HT-29 (cell line): Measurements from ENCODE around the gene IKBKG. TPM values are rescaled to one million over a fixed set of nuclear protein-coding genes. Genes with fewer than 3 reads are reported as not detected.
"Not testable (repeated sequence)": the region's sequence is repeated elsewhere in the genome, so short reads cannot be mapped to it uniquely, and the experiment has no call there.

Experiments used
- DNase-seq: peaks from one replicate; pipeline ENCODE4 v3.0.0-alpha.2; 2015; ENCODE audit warnings: low spot score
- small RNA-seq: library from RNA; depleted of rRNA; stranded (forward); fragments of <200 nt; gene quantifications from one replicate; pipeline ENCODE3, GENCODE V24; 2014
- total RNA-seq: library from RNA; depleted of rRNA; stranded (reverse); fragments of >200 nt; shearing (Covaris generic); gene quantifications from 2 replicates; pipeline ENCODE4 v1.2.3, GENCODE V29; 2014; rRNA removed

IKBKG gene
- total RNA-seq, 1 experiment from 2014 or later = 51.1 TPM

GRCh38 chrX:154602766-154603437 lies 55.5 kb downstream of the IKBKG start:
- peak; percentile 0 for DNase-seq

- no peak for DNase-seq
Measured at GRCh38 chrX:154603438-154604430, 56.3 kb downstream of the IKBKG start.

- peak; percentile 0 for DNase-seq
Measured at GRCh38 chrX:154605566-154605965, 58.1 kb downstream of the IKBKG start.

- DNase-seq = peak; percentile 0
Measured at GRCh38 chrX:154607370-154607769, 60.0 kb downstream of the IKBKG start.

- peak; percentile 0 for DNase-seq
Measured at GRCh38 chrX:154607976-154608375, 60.6 kb downstream of the IKBKG start.

- DNase-seq = not testable (repeated sequence)
Measured at GRCh38 chrX:154608823-154609222, 61.4 kb downstream of the IKBKG start.

GRCh38 chrX:154611146-154611545 lies 63.7 kb downstream of the IKBKG start:
- peak; percentile 0 for DNase-seq

GRCh38 chrX:154613586-154613985 lies 66.2 kb downstream of the IKBKG start:
- not testable (repeated sequence) for DNase-seq

Small RNA genes within 50 kb of the gene (small RNA-seq; reads per million reads assigned to genes)
- not detected for gene AC244090.1

Other genes with a start within 250 kb of the IKBKG start
- gene FLNA, start 173.0 kb upstream of the IKBKG start, total RNA-seq = 482 and 516 TPM in 2 replicates
- 70.5 and 87.0 TPM in 2 replicates for gene EMD, start 168.3 kb upstream of the IKBKG start, total RNA-seq
- 4,676 and 4,679 TPM in 2 replicates for gene RPL10, start 149.2 kb upstream of the IKBKG start, total RNA-seq
- 114 and 118 TPM in 2 replicates for gene DNASE1L1, start 138.4 kb upstream of the IKBKG start, total RNA-seq
- 60.3 and 80.6 TPM in 2 replicates for gene TAFAZZIN, start 136.1 kb upstream of the IKBKG start, total RNA-seq
- gene ATP6AP1, start 118.9 kb upstream of the IKBKG start, total RNA-seq = 162 and 181 TPM in 2 replicates
- 124 and 128 TPM in 2 replicates for gene GDI1, start 110.5 kb upstream of the IKBKG start, total RNA-seq
- 103 and 107 TPM in 2 replicates for gene FAM50A, start 103.5 kb upstream of the IKBKG start, total RNA-seq
- 33.6 and 40.8 TPM in 2 replicates for gene PLXNA3, start 89.3 kb upstream of the IKBKG start, total RNA-seq
- gene LAGE3, start 68.3 kb upstream of the IKBKG start, total RNA-seq = 122 and 129 TPM in 2 replicates
- 195 and 203 TPM in 2 replicates for gene UBL4A, start 61.0 kb upstream of the IKBKG start, total RNA-seq
- 67.2 TPM in 2 replicates for gene SLC10A3, start 57.0 kb upstream of the IKBKG start, total RNA-seq
- gene FAM3A, start 31.4 kb upstream of the IKBKG start, total RNA-seq = 73.0 and 89.0 TPM in 2 replicates
- gene G6PD, start 774 bp upstream of the IKBKG start, total RNA-seq = 269 and 280 TPM in 2 replicates
- not detected in 2 replicates for gene CTAG1A, start 37.5 kb downstream of the IKBKG start, total RNA-seq
- not detected in 2 replicates for gene CTAG1B, start 71.7 kb downstream of the IKBKG start, total RNA-seq
- gene CTAG2, start 106.0 kb downstream of the IKBKG start, total RNA-seq = not detected in 2 replicates
- gene GAB3, start 203.5 kb downstream of the IKBKG start, total RNA-seq = 0.08 TPM in 1 of 2 replicates, not detected in the other
- 101 and 103 TPM in 2 replicates for gene DKC1, start 215.2 kb downstream of the IKBKG start, total RNA-seq